Measurements from ENCODE around the gene MYOD1.

DNA sequence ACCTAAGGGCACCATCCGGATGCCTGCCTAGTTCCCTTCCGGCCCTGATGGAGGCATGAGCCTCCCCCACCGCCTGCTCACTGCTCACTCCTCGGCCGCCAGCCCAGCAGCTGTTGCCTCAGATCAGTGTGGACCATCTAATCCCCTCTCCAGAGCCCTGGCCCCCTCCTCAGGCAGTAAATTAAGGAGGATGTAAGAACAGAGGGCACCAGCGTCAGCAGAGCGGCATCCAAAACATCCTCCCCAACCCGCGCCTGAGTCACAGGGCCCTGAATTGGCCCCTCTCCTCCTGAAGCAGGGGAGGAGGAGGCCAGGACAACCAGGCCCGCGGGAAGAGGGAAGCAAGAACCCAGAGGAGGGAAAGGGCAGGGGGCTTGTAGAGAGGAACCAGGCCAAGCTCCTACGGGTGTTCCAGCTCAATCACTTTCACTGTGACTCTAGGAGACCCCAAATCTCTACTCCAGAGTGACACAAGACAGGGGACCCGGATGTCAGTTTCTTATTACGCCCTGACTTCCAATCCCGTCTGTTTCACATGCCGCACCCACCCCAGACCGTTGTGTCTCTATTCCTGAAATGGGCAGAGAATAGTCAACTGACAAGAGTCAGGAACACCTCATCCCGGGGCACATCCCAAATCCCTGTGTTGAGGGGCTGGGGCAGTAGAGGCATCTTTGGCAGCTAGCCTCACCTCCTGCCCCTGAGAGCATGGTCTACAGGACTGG lies 31.3 kb upstream of the MYOD1 start:
- TF ChIP-seq, protein P1, sequence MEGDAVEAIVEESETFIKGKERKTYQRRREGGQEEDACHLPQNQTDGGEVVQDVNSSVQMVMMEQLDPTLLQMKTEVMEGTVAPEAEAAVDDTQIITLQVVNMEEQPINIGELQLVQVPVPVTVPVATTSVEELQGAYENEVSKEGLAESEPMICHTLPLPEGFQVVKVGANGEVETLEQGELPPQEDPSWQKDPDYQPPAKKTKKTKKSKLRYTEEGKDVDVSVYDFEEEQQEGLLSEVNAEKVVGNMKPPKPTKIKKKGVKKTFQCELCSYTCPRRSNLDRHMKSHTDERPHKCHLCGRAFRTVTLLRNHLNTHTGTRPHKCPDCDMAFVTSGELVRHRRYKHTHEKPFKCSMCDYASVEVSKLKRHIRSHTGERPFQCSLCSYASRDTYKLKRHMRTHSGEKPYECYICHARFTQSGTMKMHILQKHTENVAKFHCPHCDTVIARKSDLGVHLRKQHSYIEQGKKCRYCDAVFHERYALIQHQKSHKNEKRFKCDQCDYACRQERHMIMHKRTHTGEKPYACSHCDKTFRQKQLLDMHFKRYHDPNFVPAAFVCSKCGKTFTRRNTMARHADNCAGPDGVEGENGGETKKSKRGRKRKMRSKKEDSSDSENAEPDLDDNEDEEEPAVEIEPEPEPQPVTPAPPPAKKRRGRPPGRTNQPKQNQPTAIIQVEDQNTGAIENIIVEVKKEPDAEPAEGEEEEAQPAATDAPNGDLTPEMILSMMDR (IDR thresholded peaks at IDR 0.05; ENCODE audit: insufficient read depth, low read length), result no peak
- TF ChIP-seq GABPA (IDR thresholded peaks at IDR 0.05; ENCODE audit: low read depth) (no peak), POLR2AphosphoS5 (IDR thresholded peaks at IDR 0.05; ENCODE audit: low read depth) (no peak), SPI1 (IDR thresholded peaks at IDR 0.05; ENCODE audit: borderline replicate concordance, low read depth) (no peak)
- TF ChIP-seq, protein P2, sequence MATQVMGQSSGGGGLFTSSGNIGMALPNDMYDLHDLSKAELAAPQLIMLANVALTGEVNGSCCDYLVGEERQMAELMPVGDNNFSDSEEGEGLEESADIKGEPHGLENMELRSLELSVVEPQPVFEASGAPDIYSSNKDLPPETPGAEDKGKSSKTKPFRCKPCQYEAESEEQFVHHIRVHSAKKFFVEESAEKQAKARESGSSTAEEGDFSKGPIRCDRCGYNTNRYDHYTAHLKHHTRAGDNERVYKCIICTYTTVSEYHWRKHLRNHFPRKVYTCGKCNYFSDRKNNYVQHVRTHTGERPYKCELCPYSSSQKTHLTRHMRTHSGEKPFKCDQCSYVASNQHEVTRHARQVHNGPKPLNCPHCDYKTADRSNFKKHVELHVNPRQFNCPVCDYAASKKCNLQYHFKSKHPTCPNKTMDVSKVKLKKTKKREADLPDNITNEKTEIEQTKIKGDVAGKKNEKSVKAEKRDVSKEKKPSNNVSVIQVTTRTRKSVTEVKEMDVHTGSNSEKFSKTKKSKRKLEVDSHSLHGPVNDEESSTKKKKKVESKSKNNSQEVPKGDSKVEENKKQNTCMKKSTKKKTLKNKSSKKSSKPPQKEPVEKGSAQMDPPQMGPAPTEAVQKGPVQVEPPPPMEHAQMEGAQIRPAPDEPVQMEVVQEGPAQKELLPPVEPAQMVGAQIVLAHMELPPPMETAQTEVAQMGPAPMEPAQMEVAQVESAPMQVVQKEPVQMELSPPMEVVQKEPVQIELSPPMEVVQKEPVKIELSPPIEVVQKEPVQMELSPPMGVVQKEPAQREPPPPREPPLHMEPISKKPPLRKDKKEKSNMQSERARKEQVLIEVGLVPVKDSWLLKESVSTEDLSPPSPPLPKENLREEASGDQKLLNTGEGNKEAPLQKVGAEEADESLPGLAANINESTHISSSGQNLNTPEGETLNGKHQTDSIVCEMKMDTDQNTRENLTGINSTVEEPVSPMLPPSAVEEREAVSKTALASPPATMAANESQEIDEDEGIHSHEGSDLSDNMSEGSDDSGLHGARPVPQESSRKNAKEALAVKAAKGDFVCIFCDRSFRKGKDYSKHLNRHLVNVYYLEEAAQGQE (IDR thresholded peaks at IDR 0.05; ENCODE audit: insufficient replicate concordance, low read depth), result no peak
